ENCODE results near the gene TJP2. TPM values are rescaled to one million over a fixed set of nuclear protein-coding genes. Genes with fewer than 3 reads are reported as not detected.

TJP2 gene
- polyA plus RNA-seq, 1 donor from 2014 or later, result 3.1 TPM

DNA sequence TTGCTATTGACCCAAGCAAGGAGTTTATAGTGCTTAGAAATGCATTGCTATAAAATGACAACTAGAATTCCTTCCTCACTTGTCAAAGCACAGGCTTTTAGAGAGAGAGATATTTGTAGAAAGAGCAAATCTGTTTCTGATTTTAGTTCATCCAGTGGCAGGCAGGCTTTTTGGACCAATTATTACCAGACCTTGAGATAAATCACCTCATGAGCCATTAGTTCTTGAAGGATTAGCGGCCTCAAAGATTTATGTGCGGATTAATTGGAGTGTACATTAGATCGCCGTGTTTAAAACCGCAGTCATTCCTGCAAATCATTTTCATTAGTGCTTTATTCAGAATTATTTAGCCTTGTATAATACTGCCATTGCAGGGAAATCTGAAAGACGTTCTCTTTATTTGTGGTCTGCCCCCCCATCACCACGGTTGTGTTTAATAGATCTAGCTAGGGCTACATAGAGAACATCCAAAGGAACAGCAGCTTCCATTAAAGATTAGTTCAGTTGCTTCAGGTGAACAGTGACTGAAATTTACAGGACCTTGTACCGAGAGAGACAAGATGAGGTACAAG lies 28.8 kb upstream of the TJP2 start:
- H3K79me2 ChIP-seq (replicated peaks; ENCODE audit: insufficient read depth, low read length), result no peaks in the 10 kb centered on the region

DNA sequence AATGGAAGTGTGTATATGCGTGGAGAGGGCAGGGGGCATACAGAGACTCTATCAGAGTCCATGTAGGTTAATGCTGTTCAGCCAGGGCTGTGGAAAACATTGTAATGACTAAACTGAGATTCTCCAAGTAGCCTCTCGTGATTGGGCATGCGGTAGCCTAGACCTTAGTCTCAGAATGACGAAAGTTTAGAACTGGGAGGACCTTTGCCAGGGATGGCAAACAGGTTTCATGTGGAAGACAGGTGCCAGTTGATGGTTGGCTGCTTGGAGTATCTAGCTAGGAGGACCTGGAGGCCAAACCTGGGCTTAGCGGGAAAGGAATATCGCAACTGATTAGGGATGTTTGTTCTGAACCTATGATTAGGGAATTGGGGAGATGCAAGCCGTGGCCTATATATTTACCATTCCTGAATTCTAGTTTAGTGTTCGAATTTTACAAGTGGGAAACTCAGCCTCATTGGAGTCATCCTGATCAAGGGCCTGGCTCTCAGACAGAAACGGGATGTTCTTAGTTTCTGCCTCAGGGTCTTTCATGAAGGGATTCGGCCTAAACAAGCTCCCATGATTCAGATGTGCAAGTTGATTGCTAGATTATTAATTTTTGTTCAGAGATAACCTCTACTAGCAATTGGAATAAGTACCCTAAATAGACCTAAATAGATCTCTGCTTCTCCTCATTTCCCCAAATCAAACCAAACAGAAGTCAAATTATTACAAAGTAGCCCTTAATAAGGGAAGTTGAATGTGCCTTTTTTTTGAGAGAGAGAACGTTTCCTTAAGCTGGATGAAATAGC lies 26.8 kb upstream of the TJP2 start:
- H3F3A ChIP-seq (ENCODE audit: insufficient read depth, low read length, poor library complexity, severe bottlenecking), result no peaks in the 10 kb centered on the region
- H3K9me3 ChIP-seq (ENCODE audit: low read length), result no peaks in the 10 kb centered on the region
- H3K79me2 ChIP-seq (replicated peaks; ENCODE audit: insufficient read depth, low read length), result no peaks in the 10 kb centered on the region
- no peaks in the 10 kb centered on the region for H3K36me3 ChIP-seq (ENCODE audit: insufficient read depth, low read length)
- no peaks in the 10 kb centered on the region for H3K27me3 ChIP-seq (ENCODE audit: insufficient read depth, low read depth, low read length)
- no peak overlapping the region for H2AFZ ChIP-seq (ENCODE audit: low read depth, low read length)
- H4K20me1 ChIP-seq (ENCODE audit: insufficient read depth), result no peaks in the 10 kb centered on the region
- no peak overlapping the region for H3K4me2 ChIP-seq (ENCODE audit: low read length)
- H3K9ac ChIP-seq (ENCODE audit: low read length), result no peak overlapping the region
- no peak overlapping the region for H3K27ac ChIP-seq (ENCODE audit: low read length)
- TF ChIP-seq TAF1 (IDR thresholded peaks at IDR 0.05; ENCODE audit: low read depth) (no peak), MXI1 (conservative IDR thresholded peaks at IDR 0.05; ENCODE audit: poor library complexity, severe bottlenecking) (no peak), RAD21 (conservative IDR thresholded peaks at IDR 0.05) (no peak), EP300 (conservative IDR thresholded peaks at IDR 0.05; ENCODE audit: poor library complexity, severe bottlenecking) (no peak), POLR2AphosphoS5 (IDR thresholded peaks at IDR 0.05) (no peak)
- TF ChIP-seq, protein P1, sequence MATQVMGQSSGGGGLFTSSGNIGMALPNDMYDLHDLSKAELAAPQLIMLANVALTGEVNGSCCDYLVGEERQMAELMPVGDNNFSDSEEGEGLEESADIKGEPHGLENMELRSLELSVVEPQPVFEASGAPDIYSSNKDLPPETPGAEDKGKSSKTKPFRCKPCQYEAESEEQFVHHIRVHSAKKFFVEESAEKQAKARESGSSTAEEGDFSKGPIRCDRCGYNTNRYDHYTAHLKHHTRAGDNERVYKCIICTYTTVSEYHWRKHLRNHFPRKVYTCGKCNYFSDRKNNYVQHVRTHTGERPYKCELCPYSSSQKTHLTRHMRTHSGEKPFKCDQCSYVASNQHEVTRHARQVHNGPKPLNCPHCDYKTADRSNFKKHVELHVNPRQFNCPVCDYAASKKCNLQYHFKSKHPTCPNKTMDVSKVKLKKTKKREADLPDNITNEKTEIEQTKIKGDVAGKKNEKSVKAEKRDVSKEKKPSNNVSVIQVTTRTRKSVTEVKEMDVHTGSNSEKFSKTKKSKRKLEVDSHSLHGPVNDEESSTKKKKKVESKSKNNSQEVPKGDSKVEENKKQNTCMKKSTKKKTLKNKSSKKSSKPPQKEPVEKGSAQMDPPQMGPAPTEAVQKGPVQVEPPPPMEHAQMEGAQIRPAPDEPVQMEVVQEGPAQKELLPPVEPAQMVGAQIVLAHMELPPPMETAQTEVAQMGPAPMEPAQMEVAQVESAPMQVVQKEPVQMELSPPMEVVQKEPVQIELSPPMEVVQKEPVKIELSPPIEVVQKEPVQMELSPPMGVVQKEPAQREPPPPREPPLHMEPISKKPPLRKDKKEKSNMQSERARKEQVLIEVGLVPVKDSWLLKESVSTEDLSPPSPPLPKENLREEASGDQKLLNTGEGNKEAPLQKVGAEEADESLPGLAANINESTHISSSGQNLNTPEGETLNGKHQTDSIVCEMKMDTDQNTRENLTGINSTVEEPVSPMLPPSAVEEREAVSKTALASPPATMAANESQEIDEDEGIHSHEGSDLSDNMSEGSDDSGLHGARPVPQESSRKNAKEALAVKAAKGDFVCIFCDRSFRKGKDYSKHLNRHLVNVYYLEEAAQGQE (IDR thresholded peaks at IDR 0.05; ENCODE audit: borderline replicate concordance), result no peak
- TF ChIP-seq, protein P2, sequence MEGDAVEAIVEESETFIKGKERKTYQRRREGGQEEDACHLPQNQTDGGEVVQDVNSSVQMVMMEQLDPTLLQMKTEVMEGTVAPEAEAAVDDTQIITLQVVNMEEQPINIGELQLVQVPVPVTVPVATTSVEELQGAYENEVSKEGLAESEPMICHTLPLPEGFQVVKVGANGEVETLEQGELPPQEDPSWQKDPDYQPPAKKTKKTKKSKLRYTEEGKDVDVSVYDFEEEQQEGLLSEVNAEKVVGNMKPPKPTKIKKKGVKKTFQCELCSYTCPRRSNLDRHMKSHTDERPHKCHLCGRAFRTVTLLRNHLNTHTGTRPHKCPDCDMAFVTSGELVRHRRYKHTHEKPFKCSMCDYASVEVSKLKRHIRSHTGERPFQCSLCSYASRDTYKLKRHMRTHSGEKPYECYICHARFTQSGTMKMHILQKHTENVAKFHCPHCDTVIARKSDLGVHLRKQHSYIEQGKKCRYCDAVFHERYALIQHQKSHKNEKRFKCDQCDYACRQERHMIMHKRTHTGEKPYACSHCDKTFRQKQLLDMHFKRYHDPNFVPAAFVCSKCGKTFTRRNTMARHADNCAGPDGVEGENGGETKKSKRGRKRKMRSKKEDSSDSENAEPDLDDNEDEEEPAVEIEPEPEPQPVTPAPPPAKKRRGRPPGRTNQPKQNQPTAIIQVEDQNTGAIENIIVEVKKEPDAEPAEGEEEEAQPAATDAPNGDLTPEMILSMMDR (IDR thresholded peaks at IDR 0.05; ENCODE audit: poor library complexity, severe bottlenecking), result no peak
- H3K9me2 ChIP-seq (ENCODE audit: insufficient read depth, low read length), result no peaks in the 10 kb centered on the region
- no peak overlapping the region for H3K4me3 ChIP-seq (ENCODE audit: low read length)

More for the DNA sequence above, 28.8 kb upstream of the TJP2 start:
- no peaks in the 10 kb centered on the region for H3K9me3 ChIP-seq (ENCODE audit: low read length)
- no peaks in the 10 kb centered on the region for H3K9me2 ChIP-seq (ENCODE audit: insufficient read depth, low read length)
- no peak overlapping the region for H3K27ac ChIP-seq (ENCODE audit: low read length)
- no peaks in the 10 kb centered on the region for H4K20me1 ChIP-seq (ENCODE audit: insufficient read depth)
- no peak overlapping the region for H3K9ac ChIP-seq (ENCODE audit: low read length)
- no peak overlapping the region for H3K4me2 ChIP-seq (ENCODE audit: low read length)
- H3F3A ChIP-seq (ENCODE audit: insufficient read depth, low read length, poor library complexity, severe bottlenecking), result no peaks in the 10 kb centered on the region
- TF ChIP-seq POLR2AphosphoS5 (IDR thresholded peaks at IDR 0.05) (no peak), EZH2 (IDR thresholded peaks at IDR 0.05; ENCODE audit: borderline replicate concordance, insufficient read depth, low read length, poor library complexity, severe bottlenecking) (no peak), MXI1 (conservative IDR thresholded peaks at IDR 0.05; ENCODE audit: poor library complexity, severe bottlenecking) (no peak), SMC3 (conservative IDR thresholded peaks at IDR 0.05; ENCODE audit: poor library complexity) (no peak)
- TF ChIP-seq, protein P1 (IDR thresholded peaks at IDR 0.05; ENCODE audit: borderline replicate concordance), result no peak
- H2AFZ ChIP-seq (ENCODE audit: low read depth, low read length), result no peak overlapping the region
- no peaks in the 10 kb centered on the region for H3K36me3 ChIP-seq (ENCODE audit: insufficient read depth, low read length)
- no peak overlapping the region for H3K4me3 ChIP-seq (ENCODE audit: low read length)
- H3K27me3 ChIP-seq (ENCODE audit: insufficient read depth, low read depth, low read length), result no peaks in the 10 kb centered on the region

All from neural cell (in vitro differentiated cells).